ENCODE measurements around the gene CASKIN1. TPM values are rescaled to one million over a fixed set of nuclear protein-coding genes. Genes with fewer than 3 reads are reported as not detected.

CASKIN1 gene
- total and polyA plus RNA-seq, 4 donors: 10.4 to 86.2 (median 56.2) TPM

GRCh38 chr16:2210386-2211365 is 14.3 kb upstream of the CASKIN1 start, which contains the start of gene BRICD5:
TSS of gene BRICD5 (minus strand) at chr16:2210863. CDS start at chr16:2210833, 30 bp downstream.
- no peak within 1 kb of the TSS for H3K4me3 ChIP-seq (ENCODE audit: low read depth, low read length)
- no peaks in the 10 kb centered on the region for H3K27me3 ChIP-seq (ENCODE audit: control insufficient read depth, insufficient read depth, low read length)
- peaks cover 56% of the 10 kb centered on the region for H3K4me1 ChIP-seq (ENCODE audit: control insufficient read depth, insufficient read depth, low read length)
- H3K36me3 ChIP-seq (ENCODE audit: control insufficient read depth, insufficient read depth, low read length): peaks cover 73% of the 10 kb centered on the region
- no peak for DNase-seq (ENCODE audit: low read depth in 4 of 6, low spot score in 6 of 6)
- 68% methylated on average over 22 of the region's 24 CpGs for WGBS (ENCODE audit: insufficient coverage)
- H3K9me3 ChIP-seq (ENCODE audit: control insufficient read depth, insufficient read depth, low read length): no peaks in the 10 kb centered on the region
- H3K27ac ChIP-seq (ENCODE audit: low read depth, low read length): no peak within 1 kb of the TSS

- H3K4me1 ChIP-seq (ENCODE audit: control insufficient read depth, insufficient read depth, low read length): peaks cover 52% of the 10 kb centered on the region
- H3K4me3 ChIP-seq (ENCODE audit: low read depth, low read length): no peak overlapping the region
- DNase-seq (ENCODE audit: low read depth in 4 of 6, low spot score in 6 of 6): no peak
- H3K27ac ChIP-seq (ENCODE audit: low read depth, low read length): no peak overlapping the region
- peaks cover 73% of the 10 kb centered on the region for H3K36me3 ChIP-seq (ENCODE audit: control insufficient read depth, insufficient read depth, low read length)
- H3K27me3 ChIP-seq (ENCODE audit: control insufficient read depth, insufficient read depth, low read length): no peaks in the 10 kb centered on the region
- no peaks in the 10 kb centered on the region for H3K9me3 ChIP-seq (ENCODE audit: control insufficient read depth, insufficient read depth, low read length)
- WGBS (ENCODE audit: insufficient coverage): 89% methylated on average over 17 of the region's 17 CpGs
Measured at GRCh38 chr16:2210009-2210332, 13.6 kb upstream of the CASKIN1 start.

- Histone ChIP-seq H3K4me1 (ENCODE audit: control insufficient read depth, insufficient read depth, low read length) (peaks cover 58% of the 10 kb centered on the region), H3K4me3 (ENCODE audit: low read depth, low read length) (no peak overlapping the region), H3K36me3 (ENCODE audit: control insufficient read depth, insufficient read depth, low read length) (peaks cover 73% of the 10 kb centered on the region), H3K27ac (ENCODE audit: low read depth, low read length) (no peak overlapping the region), H3K27me3 (ENCODE audit: control insufficient read depth, insufficient read depth, low read length) (no peaks in the 10 kb centered on the region), H3K9me3 (ENCODE audit: control insufficient read depth, insufficient read depth, low read length) (no peaks in the 10 kb centered on the region)
- WGBS (ENCODE audit: insufficient coverage): 73% methylated on average over 25 of the region's 29 CpGs
- DNase-seq (ENCODE audit: low read depth in 4 of 6, low spot score in 6 of 6): no peak
Measured at GRCh38 chr16:2209258-2210008, 13.0 kb upstream of the CASKIN1 start.

- H3K4me1 ChIP-seq (ENCODE audit: control insufficient read depth, insufficient read depth, low read length): peaks cover 57% of the 10 kb centered on the region
- WGBS (ENCODE audit: insufficient coverage): 93% methylated on average over 9 of the region's 9 CpGs
- no peaks in the 10 kb centered on the region for H3K27me3 ChIP-seq (ENCODE audit: control insufficient read depth, insufficient read depth, low read length)
- H3K36me3 ChIP-seq (ENCODE audit: control insufficient read depth, insufficient read depth, low read length): peaks cover 73% of the 10 kb centered on the region
- H3K27ac ChIP-seq (ENCODE audit: low read depth, low read length): no peak overlapping the region
- no peaks in the 10 kb centered on the region for H3K9me3 ChIP-seq (ENCODE audit: control insufficient read depth, insufficient read depth, low read length)
- H3K4me3 ChIP-seq (ENCODE audit: low read depth, low read length): no peak overlapping the region
- no peak for DNase-seq (ENCODE audit: low read depth in 4 of 6, low spot score in 6 of 6)
Measured at GRCh38 chr16:2208772-2209171, 12.4 kb upstream of the CASKIN1 start.

- no peaks in the 10 kb centered on the region for H3K9me3 ChIP-seq (ENCODE audit: control insufficient read depth, insufficient read depth, low read length)
- 76% methylated on average over 22 of the region's 23 CpGs for WGBS (ENCODE audit: insufficient coverage)
- H3K36me3 ChIP-seq (ENCODE audit: control insufficient read depth, insufficient read depth, low read length): peaks cover 73% of the 10 kb centered on the region
- H3K4me1 ChIP-seq (ENCODE audit: control insufficient read depth, insufficient read depth, low read length): peaks cover 53% of the 10 kb centered on the region
- DNase-seq (ENCODE audit: low read depth in 4 of 6, low spot score in 6 of 6): no peak
- H3K4me3 ChIP-seq (ENCODE audit: low read depth, low read length): no peak overlapping the region
- H3K27me3 ChIP-seq (ENCODE audit: control insufficient read depth, insufficient read depth, low read length): no peaks in the 10 kb centered on the region
- H3K27ac ChIP-seq (ENCODE audit: low read depth, low read length): no peak overlapping the region
Measured at GRCh38 chr16:2208308-2208707, 11.9 kb upstream of the CASKIN1 start.

GRCh38 chr16:2207872-2208271 is 11.5 kb upstream of the CASKIN1 start:
- WGBS (ENCODE audit: insufficient coverage): 96% methylated on average over 9 of the region's 9 CpGs
- Histone ChIP-seq H3K4me3 (ENCODE audit: low read depth, low read length) (no peak overlapping the region), H3K27ac (ENCODE audit: low read depth, low read length) (no peak overlapping the region)

GRCh38 chr16:2206780-2207433 is 10.5 kb upstream of the CASKIN1 start:
- H3K27me3 ChIP-seq (ENCODE audit: control insufficient read depth, insufficient read depth, low read length): no peaks in the 10 kb centered on the region
- H3K9me3 ChIP-seq (ENCODE audit: control insufficient read depth, insufficient read depth, low read length): no peaks in the 10 kb centered on the region
- peaks cover 59% of the 10 kb centered on the region for H3K36me3 ChIP-seq (ENCODE audit: control insufficient read depth, insufficient read depth, low read length)
- no peak overlapping the region for H3K27ac ChIP-seq (ENCODE audit: low read depth, low read length)
- DNase-seq (ENCODE audit: low read depth in 4 of 6, low spot score in 6 of 6): no peak
- peaks cover 39% of the 10 kb centered on the region for H3K4me1 ChIP-seq (ENCODE audit: control insufficient read depth, insufficient read depth, low read length)
- WGBS (ENCODE audit: insufficient coverage): 89% methylated on average over 20 of the region's 23 CpGs
- no peak overlapping the region for H3K4me3 ChIP-seq (ENCODE audit: low read depth, low read length)

More at GRCh38 chr16:2207872-2208271, 11.5 kb upstream of the CASKIN1 start:
- Histone ChIP-seq H3K36me3 (ENCODE audit: control insufficient read depth, insufficient read depth, low read length) (peaks cover 68% of the 10 kb centered on the region), H3K9me3 (ENCODE audit: control insufficient read depth, insufficient read depth, low read length) (no peaks in the 10 kb centered on the region), H3K27me3 (ENCODE audit: control insufficient read depth, insufficient read depth, low read length) (no peaks in the 10 kb centered on the region), H3K4me1 (ENCODE audit: control insufficient read depth, insufficient read depth, low read length) (peaks cover 48% of the 10 kb centered on the region)
- no peak for DNase-seq (ENCODE audit: low read depth in 4 of 6, low spot score in 6 of 6)

- no peak for DNase-seq (ENCODE audit: low read depth in 4 of 6, low spot score in 6 of 6)
- Histone ChIP-seq H3K27ac (ENCODE audit: low read depth, low read length) (no peak overlapping the region), H3K27me3 (ENCODE audit: control insufficient read depth, insufficient read depth, low read length) (no peaks in the 10 kb centered on the region), H3K9me3 (ENCODE audit: control insufficient read depth, insufficient read depth, low read length) (no peaks in the 10 kb centered on the region), H3K36me3 (ENCODE audit: control insufficient read depth, insufficient read depth, low read length) (peaks cover 54% of the 10 kb centered on the region), H3K4me1 (ENCODE audit: control insufficient read depth, insufficient read depth, low read length) (peaks cover 37% of the 10 kb centered on the region), H3K4me3 (ENCODE audit: low read depth, low read length) (peak overlapping the region; percentile 90)
- WGBS (ENCODE audit: insufficient coverage): 90% methylated on average over 13 of the region's 18 CpGs
Measured at GRCh38 chr16:2206420-2206779, 10.0 kb upstream of the CASKIN1 start.

GRCh38 chr16:2205967-2206313 is 9.5 kb upstream of the CASKIN1 start:
- no peaks in the 10 kb centered on the region for H3K9me3 ChIP-seq (ENCODE audit: control insufficient read depth, insufficient read depth, low read length)
- H3K27ac ChIP-seq (ENCODE audit: low read depth, low read length): peak overlapping the region; percentile 57
- H3K27me3 ChIP-seq (ENCODE audit: control insufficient read depth, insufficient read depth, low read length): no peaks in the 10 kb centered on the region
- 12% methylated on average over 16 of the region's 16 CpGs for WGBS (ENCODE audit: insufficient coverage)
- H3K36me3 ChIP-seq (ENCODE audit: control insufficient read depth, insufficient read depth, low read length): peaks cover 49% of the 10 kb centered on the region
- peaks cover 37% of the 10 kb centered on the region for H3K4me1 ChIP-seq (ENCODE audit: control insufficient read depth, insufficient read depth, low read length)
- peak overlapping the region; percentile 90 for H3K4me3 ChIP-seq (ENCODE audit: low read depth, low read length)
- no peak for DNase-seq (ENCODE audit: low read depth in 4 of 6, low spot score in 6 of 6)

Measured in spinal cord (tissue), 10 donors.